OCI-LY3 (cell line): ENCODE data around the gene PYCR2.

Experiments
- CTCF ChIP-seq: fragments of 200-600, 300-600 bp; sonication (generic); IDR thresholded peaks from 2 replicates; pipeline ENCODE4 v1.5.1; 2014; ENCODE audit warnings: antibody characterized with exemption, low read length, low read depth
- EZH2phosphoT487 ChIP-seq: fragments of 200-600 bp; shearing (Covaris generic); IDR thresholded peaks from 2 replicates; pipeline ENCODE4 v1.6.1; 2018; ENCODE audit warnings: antibody characterized with exemption, mixed run types, low read depth

DNA sequence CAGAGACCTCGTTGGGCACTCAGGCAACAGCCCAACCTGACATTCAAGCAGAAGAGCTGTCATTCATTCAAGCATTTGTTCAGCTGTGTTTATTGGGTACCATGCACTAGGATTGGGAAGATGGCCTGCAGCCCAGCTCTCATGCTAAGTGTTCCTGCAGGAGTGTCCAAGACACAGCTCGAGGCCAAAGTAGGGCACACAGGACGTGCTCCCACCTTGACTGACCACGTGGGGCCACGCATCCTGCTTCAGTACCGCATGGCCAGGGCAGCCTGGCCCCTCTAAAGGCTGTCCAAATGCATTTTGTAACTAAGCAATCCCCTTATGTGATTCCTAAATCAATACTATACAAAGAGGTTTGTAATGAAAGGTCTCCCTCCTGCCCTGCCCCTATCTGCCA lies 9.7 kb downstream of the PYCR2 start:
- TF ChIP-seq CTCF (no peak), EZH2phosphoT487 (no peak)
